GM21381 (cell line): ENCODE measurements around the gene CPB2.

Source experiments
- ATAC-seq: cut with Tn5 transposase; IDR thresholded peaks from one replicate; pipeline ENCODE4 v1.9.1; 2021; ENCODE audit warnings: mild to moderate bottlenecking, moderate library complexity; ENCODE audit not compliant: unreplicated experiment

CPB2 gene

GRCh38 chr13:46127358-46128023, 22.7 kb upstream of the CPB2 start:
- no peak for ATAC-seq

GRCh38 chr13:46126552-46127357, 21.9 kb upstream of the CPB2 start:
- peak; percentile 55 for ATAC-seq

- ATAC-seq: no peak
Observed at GRCh38 chr13:46126056-46126455, 21.2 kb upstream of the CPB2 start.

GRCh38 chr13:46124967-46125933, 20.4 kb upstream of the CPB2 start:
- no peak for ATAC-seq

- ATAC-seq: no peak
Observed at GRCh38 chr13:46124531-46124966, 19.7 kb upstream of the CPB2 start.

- ATAC-seq: no peak
Observed at GRCh38 chr13:46122304-46122703, 17.5 kb upstream of the CPB2 start.

GRCh38 chr13:46121597-46122163, 16.8 kb upstream of the CPB2 start:
- no peak for ATAC-seq

GRCh38 chr13:46121033-46121432, 16.2 kb upstream of the CPB2 start:
- no peak for ATAC-seq

- ATAC-seq: no peak
Observed at GRCh38 chr13:46119883-46120614, 15.2 kb upstream of the CPB2 start.

- ATAC-seq: no peak
Observed at GRCh38 chr13:46116653-46117502, 12.0 kb upstream of the CPB2 start.

- ATAC-seq: no peak
Observed at GRCh38 chr13:46114613-46115012, 9.8 kb upstream of the CPB2 start.

GRCh38 chr13:46113596-46113995, 8.8 kb upstream of the CPB2 start:
- no peak for ATAC-seq

GRCh38 chr13:46111151-46111550, 6.3 kb upstream of the CPB2 start:
- ATAC-seq: no peak

GRCh38 chr13:46109451-46109850, 4.6 kb upstream of the CPB2 start:
- no peak for ATAC-seq

GRCh38 chr13:46106839-46107371, 2.1 kb upstream of the CPB2 start:
- ATAC-seq: no peak

GRCh38 chr13:46103037-46103436, 1.8 kb downstream of the CPB2 start:
- no peak for ATAC-seq

GRCh38 chr13:46102255-46102605, 2.6 kb downstream of the CPB2 start:
- ATAC-seq: no peak

GRCh38 chr13:46101484-46102254, 3.2 kb downstream of the CPB2 start:
- no peak for ATAC-seq
